ENCODE measurements around the gene PUM1. TPM values are rescaled to one million over a fixed set of nuclear protein-coding genes. Genes with fewer than 3 reads are reported as not detected.

Gene PUM1
- total and polyA plus RNA-seq, 2 of the 4 experiments (the other 2 are of a cell fraction): 75.4 to 137 TPM

DNA sequence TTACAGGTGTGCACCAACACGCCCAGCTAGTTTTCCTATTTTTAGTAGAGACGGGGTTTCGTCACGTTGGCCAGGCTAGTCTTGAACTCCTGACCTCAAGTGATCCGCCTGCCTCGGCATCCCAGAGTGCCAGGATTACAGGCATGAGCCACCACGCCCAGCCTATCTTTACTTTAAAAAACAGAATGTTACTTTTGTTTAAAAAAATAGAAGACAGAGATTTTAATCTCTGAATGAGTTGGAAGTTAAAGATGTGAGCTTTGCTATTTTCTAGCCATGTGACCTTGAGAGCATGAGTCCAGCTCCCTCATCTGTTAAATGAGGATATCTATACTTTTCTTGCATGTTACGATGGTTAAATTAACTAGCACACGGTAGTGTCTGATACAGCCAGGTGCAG, 3.9 kb upstream of the PUM1 start:
- Histone ChIP-seq H3K4me1 (ENCODE audit: control insufficient read depth, insufficient read depth, low read length) (peaks cover 2% of the 10 kb centered on the region; the same call in 1 of the 2 replicates), H3K14ac (replicated peaks; ENCODE audit: low read depth, low read length) (no peak overlapping the region), H3K56ac (ENCODE audit: extremely low read depth, insufficient read depth, low read length) (no peak overlapping the region), H3K79me1 (ENCODE audit: low read depth in 1 of 2, low read length in 2 of 2) (no peaks in the 10 kb centered on the region), H3K27me3 (ENCODE audit: control insufficient read depth, insufficient read depth, low read length) (no peaks in the 10 kb centered on the region), H4K91ac (ENCODE audit: insufficient read depth, low read depth, low read length) (no peak overlapping the region), H3K4me3 (ENCODE audit: insufficient read depth, low read depth, low read length) (no peak overlapping the region), H3K9ac (ENCODE audit: low read depth, low read length) (no peak overlapping the region), H4K8ac (ENCODE audit: low read depth in 2 of 2, low read length in 2 of 2) (no peak overlapping the region), H2BK5ac (ENCODE audit: low read depth, low read length, poor library complexity, severe bottlenecking) (no peak overlapping the region), H3K18ac (ENCODE audit: low read depth, low read length) (no peak overlapping the region), H3K36me3 (ENCODE audit: control insufficient read depth, insufficient read depth, low read length) (no peaks in the 10 kb centered on the region), H3K9me3 (ENCODE audit: control insufficient read depth, insufficient read depth, low read length) (no peaks in the 10 kb centered on the region), H2AFZ (replicated peaks; ENCODE audit: low read length, poor library complexity) (no peak overlapping the region), H3K23ac (ENCODE audit: low read depth, low read length) (no peak overlapping the region), H4K20me1 (ENCODE audit: insufficient read depth, low read length) (0 out of 2 replicates have a peak, but pooled peaks cover under 1% of the 10 kb centered on the region), H2AK9ac (replicated peaks; ENCODE audit: low read depth, low read length, poor library complexity) (no peak overlapping the region), H2BK120ac (ENCODE audit: low read depth, low read length) (no peak overlapping the region), H2AK5ac (ENCODE audit: low read depth, low read length) (no peak overlapping the region), H2BK20ac (ENCODE audit: low read depth, low read length) (no peak overlapping the region), H3K4ac (ENCODE audit: low read depth, low read length) (no peak overlapping the region), H2BK15ac (ENCODE audit: low read depth, low read length) (no peak overlapping the region), H4K5ac (ENCODE audit: low read depth, low read length) (no peak overlapping the region), H3K9me1 (ENCODE audit: insufficient read depth, low read length) (no peaks in the 10 kb centered on the region), H3K4me2 (ENCODE audit: low read depth, low read length) (no peak overlapping the region), H3K27ac (ENCODE audit: insufficient read depth, low read length) (no peak overlapping the region)
- DNase-seq (no peak), ATAC-seq (ENCODE audit: low read depth) (no peak)
- in situ Hi-C loops (cut with MboI; ENCODE audit: low sequenced_read_pairs): no loop called here
- no peak for TF ChIP-seq MXI1 (IDR thresholded peaks at IDR 0.05; ENCODE audit: borderline replicate concordance, low read depth, low read length)
- no peak for TF ChIP-seq POLR2A (IDR thresholded peaks at IDR 0.05; ENCODE audit: low read depth, low read length)
- no peak for TF ChIP-seq CEBPB (IDR thresholded peaks at IDR 0.05; ENCODE audit: low read depth, low read length)
- TF ChIP-seq CHD1 (IDR thresholded peaks at IDR 0.05; ENCODE audit: low read depth, low read length): no peak
- no peak for TF ChIP-seq CTCF (conservative IDR thresholded peaks at IDR 0.05; ENCODE audit: low read depth, low read length)
- TF ChIP-seq, protein P1, sequence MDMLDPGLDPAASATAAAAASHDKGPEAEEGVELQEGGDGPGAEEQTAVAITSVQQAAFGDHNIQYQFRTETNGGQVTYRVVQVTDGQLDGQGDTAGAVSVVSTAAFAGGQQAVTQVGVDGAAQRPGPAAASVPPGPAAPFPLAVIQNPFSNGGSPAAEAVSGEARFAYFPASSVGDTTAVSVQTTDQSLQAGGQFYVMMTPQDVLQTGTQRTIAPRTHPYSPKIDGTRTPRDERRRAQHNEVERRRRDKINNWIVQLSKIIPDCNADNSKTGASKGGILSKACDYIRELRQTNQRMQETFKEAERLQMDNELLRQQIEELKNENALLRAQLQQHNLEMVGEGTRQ (IDR thresholded peaks at IDR 0.05; ENCODE audit: low read depth, low read length): no peak
- TF ChIP-seq MAZ (IDR thresholded peaks at IDR 0.05; ENCODE audit: borderline replicate concordance, low read depth, low read length): no peak
- TF ChIP-seq NFE2L2 (IDR thresholded peaks at IDR 0.05; ENCODE audit: low read depth, low read length): no peak
- no peak for TF ChIP-seq BHLHE40 (IDR thresholded peaks at IDR 0.05; ENCODE audit: low read depth, low read length)
- TF ChIP-seq, protein P2, sequence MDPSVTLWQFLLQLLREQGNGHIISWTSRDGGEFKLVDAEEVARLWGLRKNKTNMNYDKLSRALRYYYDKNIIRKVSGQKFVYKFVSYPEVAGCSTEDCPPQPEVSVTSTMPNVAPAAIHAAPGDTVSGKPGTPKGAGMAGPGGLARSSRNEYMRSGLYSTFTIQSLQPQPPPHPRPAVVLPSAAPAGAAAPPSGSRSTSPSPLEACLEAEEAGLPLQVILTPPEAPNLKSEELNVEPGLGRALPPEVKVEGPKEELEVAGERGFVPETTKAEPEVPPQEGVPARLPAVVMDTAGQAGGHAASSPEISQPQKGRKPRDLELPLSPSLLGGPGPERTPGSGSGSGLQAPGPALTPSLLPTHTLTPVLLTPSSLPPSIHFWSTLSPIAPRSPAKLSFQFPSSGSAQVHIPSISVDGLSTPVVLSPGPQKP (IDR thresholded peaks at IDR 0.05; ENCODE audit: borderline replicate concordance, low read depth, low read length): no peak
- TF ChIP-seq SMC3 (IDR thresholded peaks at IDR 0.05; ENCODE audit: low read depth, low read length): no peak
- TF ChIP-seq RCOR1 (IDR thresholded peaks at IDR 0.05; ENCODE audit: insufficient replicate concordance, low read length): no peak
- no peak for TF ChIP-seq RFX5 (IDR thresholded peaks at IDR 0.05; ENCODE audit: low read depth, low read length)
- TF ChIP-seq MAFK (IDR thresholded peaks at IDR 0.05; ENCODE audit: low read depth, low read length): no peak
- no peak for TF ChIP-seq FOS (IDR thresholded peaks at IDR 0.05; ENCODE audit: low read depth, low read length)
- TF ChIP-seq RAD21 (IDR thresholded peaks at IDR 0.05; ENCODE audit: low read length): no peak
- BruUV-seq (replicated peaks): no TSS peak
- intact Hi-C loops (cut with micrococcal nuclease): no loop called here
- dilution Hi-C loops (cut with HindIII; ENCODE audit: low sequenced_read_pairs, unreplicated experiment): no loop called here
- ChIA-PET CTCF (interaction anchor here (0.5 to 1.7 kb wide), 2 partner anchors 11 to 95 kb away, joined by 3 to 4 read pairs; no protein-coding TSS in a partner anchor), POLR2A (ENCODE audit: unreplicated experiment) (no interaction called here)
- WGBS, 2 experiments (ENCODE audit: extremely low coverage in 2 of 2, insufficient read length in 1 of 2): no CpG with 5 or more reads among the region's 9 CpGs

Data from IMR-90 (cell line).